GM19351 (cell line): ENCODE results near the gene TSHR.
A peak's percentile ranks its signal among the peaks of the same experiment; 100 is the strongest.
"Not testable (repeated sequence)": the region's sequence is repeated elsewhere in the genome, so short reads cannot be mapped to it uniquely, and the experiment has no call there.

Source experiments
- ATAC-seq: cut with Tn5 transposase; IDR thresholded peaks from one replicate; pipeline ENCODE4 v1.9.1; 2021; ENCODE audit warnings: mild to moderate bottlenecking, moderate library complexity; ENCODE audit not compliant: unreplicated experiment

Gene TSHR

GRCh38 chr14:80988735-80989429, 33.5 kb downstream of the TSHR start:
- ATAC-seq: peak; percentile 62

GRCh38 chr14:80992580-80992979, 37.2 kb downstream of the TSHR start:
- ATAC-seq: no peak

- ATAC-seq: peak; percentile 92
Measured at GRCh38 chr14:80996049-80996901, 40.9 kb downstream of the TSHR start.

- ATAC-seq: no peak
Measured at GRCh38 chr14:81001447-81001846, 46.0 kb downstream of the TSHR start.

- no peak for ATAC-seq
Measured at GRCh38 chr14:81004575-81004974, 49.2 kb downstream of the TSHR start.

GRCh38 chr14:81005540-81006228, 50.3 kb downstream of the TSHR start:
- ATAC-seq: no peak

- no peak for ATAC-seq
Measured at GRCh38 chr14:81006266-81006665, 50.8 kb downstream of the TSHR start.

GRCh38 chr14:81007131-81007530, 51.7 kb downstream of the TSHR start:
- ATAC-seq: no peak

GRCh38 chr14:81009346-81009745, 53.9 kb downstream of the TSHR start:
- no peak for ATAC-seq

GRCh38 chr14:81018251-81018650, 62.8 kb downstream of the TSHR start:
- ATAC-seq: no peak

- no peak for ATAC-seq
Measured at GRCh38 chr14:81018684-81019083, 63.3 kb downstream of the TSHR start.

GRCh38 chr14:81019113-81019512, 63.7 kb downstream of the TSHR start:
- ATAC-seq: not testable (repeated sequence)

- ATAC-seq: no peak
Measured at GRCh38 chr14:81023095-81023710, 67.8 kb downstream of the TSHR start.

- no peak for ATAC-seq
Measured at GRCh38 chr14:81028461-81028860, 73.0 kb downstream of the TSHR start.

GRCh38 chr14:81031488-81031887, 76.1 kb downstream of the TSHR start:
- no peak for ATAC-seq

- ATAC-seq: no peak
Measured at GRCh38 chr14:81033698-81034240, 78.3 kb downstream of the TSHR start.

- ATAC-seq: no peak
Measured at GRCh38 chr14:81042438-81042837, 87.0 kb downstream of the TSHR start.

- no peak for ATAC-seq
Measured at GRCh38 chr14:81051547-81051946, 96.1 kb downstream of the TSHR start.

- ATAC-seq: not testable (repeated sequence)
Measured at GRCh38 chr14:81054057-81054456, 98.6 kb downstream of the TSHR start.

GRCh38 chr14:81055971-81056370, 100.5 kb downstream of the TSHR start:
- ATAC-seq: no peak

GRCh38 chr14:81062380-81062779, 107.0 kb downstream of the TSHR start:
- ATAC-seq: no peak
